ENCODE results near the gene NBAS. TPM values are rescaled to one million over a fixed set of nuclear protein-coding genes. Genes with fewer than 3 reads are reported as not detected.

NBAS gene
- polyA plus RNA-seq, 1 donor (not counting 4 experiments of a cell fraction or from before 2014, with no cell fraction given): 27.9 TPM

- H3K79me2 ChIP-seq (ENCODE audit: control insufficient read depth, insufficient read depth, low read length): no peaks in the 10 kb centered on the region
- dilution Hi-C loops (cut with MboI; ENCODE audit: extremely low pct_ligation_motif_present, low sequenced_read_pairs): no loop called here
- H3K4me2 ChIP-seq (ENCODE audit: control insufficient read depth, extremely low read depth, insufficient read depth, low read depth, low read length): no peak overlapping the region
- no peak overlapping the region for H3K4me3 ChIP-seq (ENCODE audit: control insufficient read depth in 2 of 3, extremely low read depth in 1 of 3, insufficient read depth in 2 of 3, low read depth in 1 of 3, low read length in 3 of 3)
- no peaks in the 10 kb centered on the region for H3K36me3 ChIP-seq (ENCODE audit: control insufficient read depth in 2 of 2, extremely low read depth in 1 of 2, insufficient read depth in 2 of 2, low read length in 2 of 2)
- no peak overlapping the region for H3K9ac ChIP-seq (ENCODE audit: control insufficient read depth, extremely low read depth, insufficient read depth, low read length)
- H3K4me1 ChIP-seq (ENCODE audit: control insufficient read depth, extremely low read depth, insufficient read depth, low read length): no peaks in the 10 kb centered on the region
- no peak for DNase-seq (ENCODE audit: low read depth, low spot score)
- no peak for FAIRE-seq
- no peaks in the 10 kb centered on the region for H3K27me3 ChIP-seq (ENCODE audit: control insufficient read depth, extremely low read depth, insufficient read depth, low read length)
- H4K20me1 ChIP-seq (ENCODE audit: control insufficient read depth, extremely low read depth, insufficient read depth, low read length): no peaks in the 10 kb centered on the region
- H3K9me3 ChIP-seq (ENCODE audit: control insufficient read depth, low read depth, low read length): no peaks in the 10 kb centered on the region
- H3K27ac ChIP-seq (ENCODE audit: control insufficient read depth, insufficient read depth, low read length): no peak overlapping the region
- H3K9me1 ChIP-seq (ENCODE audit: control insufficient read depth, extremely low read depth, insufficient read depth, low read length): no peaks in the 10 kb centered on the region
- H2AFZ ChIP-seq (ENCODE audit: control insufficient read depth, low read length): peak overlapping the region; percentile 9
- no peak for TF ChIP-seq EZH2 (IDR thresholded peaks at IDR 0.05; ENCODE audit: low read length)
- TF ChIP-seq, protein P1, sequence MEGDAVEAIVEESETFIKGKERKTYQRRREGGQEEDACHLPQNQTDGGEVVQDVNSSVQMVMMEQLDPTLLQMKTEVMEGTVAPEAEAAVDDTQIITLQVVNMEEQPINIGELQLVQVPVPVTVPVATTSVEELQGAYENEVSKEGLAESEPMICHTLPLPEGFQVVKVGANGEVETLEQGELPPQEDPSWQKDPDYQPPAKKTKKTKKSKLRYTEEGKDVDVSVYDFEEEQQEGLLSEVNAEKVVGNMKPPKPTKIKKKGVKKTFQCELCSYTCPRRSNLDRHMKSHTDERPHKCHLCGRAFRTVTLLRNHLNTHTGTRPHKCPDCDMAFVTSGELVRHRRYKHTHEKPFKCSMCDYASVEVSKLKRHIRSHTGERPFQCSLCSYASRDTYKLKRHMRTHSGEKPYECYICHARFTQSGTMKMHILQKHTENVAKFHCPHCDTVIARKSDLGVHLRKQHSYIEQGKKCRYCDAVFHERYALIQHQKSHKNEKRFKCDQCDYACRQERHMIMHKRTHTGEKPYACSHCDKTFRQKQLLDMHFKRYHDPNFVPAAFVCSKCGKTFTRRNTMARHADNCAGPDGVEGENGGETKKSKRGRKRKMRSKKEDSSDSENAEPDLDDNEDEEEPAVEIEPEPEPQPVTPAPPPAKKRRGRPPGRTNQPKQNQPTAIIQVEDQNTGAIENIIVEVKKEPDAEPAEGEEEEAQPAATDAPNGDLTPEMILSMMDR (optimal IDR thresholded peaks at IDR 0.05 in 1 of 3, IDR thresholded peaks at IDR 0.05 in 1 of 3, conservative IDR thresholded peaks at IDR 0.05 in 1 of 3; ENCODE audit: extremely low read depth in 1 of 3, insufficient read depth in 2 of 3, low read length in 3 of 3): no peak
These were observed 18.5 kb upstream of the NBAS start for GRCh38 chr2:15579641-15580040.

DNA sequence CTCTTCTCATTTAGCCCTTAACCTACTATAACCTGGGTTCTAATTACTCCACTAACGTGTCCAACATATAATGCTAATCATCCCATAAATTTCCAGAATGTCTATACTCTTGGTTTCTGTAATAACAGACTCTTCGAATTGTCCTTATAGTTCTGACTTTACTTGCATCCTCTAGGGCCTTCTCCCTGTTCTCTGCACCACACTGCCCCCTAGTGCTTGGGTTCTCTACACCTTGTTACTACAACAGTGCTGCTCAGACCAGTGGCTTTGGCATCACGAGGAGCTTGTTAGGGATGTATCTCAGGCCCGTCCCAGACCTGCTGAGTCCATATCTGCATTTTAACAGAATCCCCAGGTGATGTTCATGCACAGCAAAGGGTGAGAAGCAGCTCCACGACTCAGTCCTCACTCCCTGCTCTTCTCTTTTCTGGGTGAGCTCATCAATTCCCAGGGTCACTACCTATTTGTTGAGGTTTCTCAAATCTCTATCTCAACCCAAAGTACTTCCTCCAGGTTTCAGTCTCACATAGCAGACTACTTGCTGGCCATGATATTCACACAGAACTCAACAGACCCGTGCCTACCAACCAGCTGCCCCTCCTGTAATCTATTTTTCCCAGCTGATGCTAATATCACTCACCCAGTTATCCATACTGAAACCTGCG is 16.1 kb upstream of the NBAS start:
- dilution Hi-C loops (cut with MboI; ENCODE audit: extremely low pct_ligation_motif_present, low sequenced_read_pairs): no loop called here
- H3K36me3 ChIP-seq (ENCODE audit: control insufficient read depth in 2 of 2, extremely low read depth in 1 of 2, insufficient read depth in 2 of 2, low read length in 2 of 2): no peaks in the 10 kb centered on the region
- H3K4me1 ChIP-seq (ENCODE audit: control insufficient read depth, extremely low read depth, insufficient read depth, low read length): no peaks in the 10 kb centered on the region
- no peak overlapping the region for H3K27ac ChIP-seq (ENCODE audit: control insufficient read depth, insufficient read depth, low read length)
- no peak overlapping the region for H3K4me3 ChIP-seq (ENCODE audit: control insufficient read depth in 2 of 3, extremely low read depth in 1 of 3, insufficient read depth in 2 of 3, low read depth in 1 of 3, low read length in 3 of 3)
- H2AFZ ChIP-seq (ENCODE audit: control insufficient read depth, low read length): no peak overlapping the region
- no peak for TF ChIP-seq EZH2 (IDR thresholded peaks at IDR 0.05; ENCODE audit: low read length)
- TF ChIP-seq, protein P1 (optimal IDR thresholded peaks at IDR 0.05 in 1 of 3, IDR thresholded peaks at IDR 0.05 in 1 of 3, conservative IDR thresholded peaks at IDR 0.05 in 1 of 3; ENCODE audit: extremely low read depth in 1 of 3, insufficient read depth in 2 of 3, low read length in 3 of 3): peak; percentile 82 to 90 (median 84)
- no peak overlapping the region for H3K4me2 ChIP-seq (ENCODE audit: control insufficient read depth, extremely low read depth, insufficient read depth, low read depth, low read length)
- no peaks in the 10 kb centered on the region for H3K9me1 ChIP-seq (ENCODE audit: control insufficient read depth, extremely low read depth, insufficient read depth, low read length)
- no peaks in the 10 kb centered on the region for H3K27me3 ChIP-seq (ENCODE audit: control insufficient read depth, extremely low read depth, insufficient read depth, low read length)
- H3K79me2 ChIP-seq (ENCODE audit: control insufficient read depth, insufficient read depth, low read length): no peaks in the 10 kb centered on the region
- DNase-seq (ENCODE audit: low read depth, low spot score) (peak; percentile 52), FAIRE-seq (peak; percentile 68)
- no peaks in the 10 kb centered on the region for H4K20me1 ChIP-seq (ENCODE audit: control insufficient read depth, extremely low read depth, insufficient read depth, low read length)
- H3K9ac ChIP-seq (ENCODE audit: control insufficient read depth, extremely low read depth, insufficient read depth, low read length): no peak overlapping the region
- no peaks in the 10 kb centered on the region for H3K9me3 ChIP-seq (ENCODE audit: control insufficient read depth, low read depth, low read length)

Measured in keratinocyte (primary cell).